ENCODE results near the gene ST6GALNAC3. TPM values are rescaled to one million over a fixed set of nuclear protein-coding genes. Genes with fewer than 3 reads are reported as not detected.

The ST6GALNAC3 gene
- total RNA-seq, 1 experiment from 2014 or later = 2.2 TPM

- H3K9ac ChIP-seq (ENCODE audit: low read length) = no peak overlapping the region
These were observed 277.1 kb downstream of the ST6GALNAC3 start for GRCh38 chr1:76351655-76352054.

More at GRCh38 chr1:76351655-76352054, 277.1 kb downstream of the ST6GALNAC3 start:
- RAD21 ChIA-PET (ENCODE audit: low non-redundant PET in 1 of 2, low total read pairs in 2 of 2, uncharacterized antibody in 2 of 2, unreplicated experiment in 2 of 2) = no interaction called here
- ATAC-seq (no peak), DNase-seq (ENCODE audit: low read depth, low spot score) (no peak)
- Histone ChIP-seq H4K20me1 (ENCODE audit: insufficient read depth) (no peaks in the 10 kb centered on the region), H3K27ac (ENCODE audit: low read depth, low read length) (no peak overlapping the region), H3K4me2 (ENCODE audit: low read length) (no peak overlapping the region), H2AFZ (ENCODE audit: low read depth, low read length, poor library complexity, severe bottlenecking) (no peak overlapping the region), H3K4me3 (replicated peaks in 1 of 2; ENCODE audit: low read depth in 1 of 2, low read length in 2 of 2) (no peak overlapping the region), H3K36me3 (ENCODE audit: control insufficient read depth in 1 of 2, insufficient read depth in 2 of 2, low read length in 2 of 2) (no peaks in the 10 kb centered on the region), H3K79me2 (ENCODE audit: insufficient read depth, low read length) (no peaks in the 10 kb centered on the region), H3K4me1 (ENCODE audit: control insufficient read depth in 1 of 2, insufficient read depth in 2 of 2, low read length in 2 of 2) (no peaks in the 10 kb centered on the region), H3K9me2 (ENCODE audit: insufficient read depth) (no peaks in the 10 kb centered on the region), H3K27me3 (ENCODE audit: insufficient read depth, low read length) (no peaks in the 10 kb centered on the region), H3K9me3 (ENCODE audit: control insufficient read depth in 1 of 2, insufficient read depth in 1 of 2, low read depth in 1 of 2, low read length in 2 of 2) (no peaks in the 10 kb centered on the region)
- intact Hi-C loops (cut with micrococcal nuclease) = no loop called here
- CTCF ChIA-PET = no interaction called here
- TF ChIP-seq RAD21 (IDR thresholded peaks at IDR 0.05; ENCODE audit: low read depth) (no peak), SRF (IDR thresholded peaks at IDR 0.05; ENCODE audit: low read depth) (no peak), POLR2A (IDR thresholded peaks at IDR 0.05; ENCODE audit: borderline replicate concordance, extremely low read depth, insufficient read depth, insufficient read length) (no peak), FOSL1 (IDR thresholded peaks at IDR 0.05; ENCODE audit: low read depth) (no peak), ELF1 (IDR thresholded peaks at IDR 0.05; ENCODE audit: borderline replicate concordance, low read depth) (no peak), CBX3 (IDR thresholded peaks at IDR 0.05; ENCODE audit: low read depth) (no peak), EGR1 (IDR thresholded peaks at IDR 0.05; ENCODE audit: low read depth) (no peak), CEBPB (IDR thresholded peaks at IDR 0.05; ENCODE audit: low read depth) (no peak), CTCF (IDR thresholded peaks at IDR 0.05 in 2 of 3, conservative IDR thresholded peaks at IDR 0.05 in 1 of 3; ENCODE audit: borderline replicate concordance in 1 of 3, insufficient read depth in 1 of 3, low read depth in 2 of 3, low read length in 2 of 3) (no peak), ZNF274 (IDR thresholded peaks at IDR 0.05; ENCODE audit: low read depth, low read length) (no peak)
- POLR2A ChIA-PET = no interaction called here
- no TSS peak for BruUV-seq (replicated peaks)

All from HCT116 (cell line).